ENCODE data around the gene XPC.
A peak's percentile ranks its signal among the peaks of the same experiment; 100 is the strongest.

The XPC gene

GRCh38 chr3:14146381-14147065 is 31.9 kb downstream of the XPC start:
- DNase-seq = no peak

- DNase-seq = no peak
Measured at GRCh38 chr3:14145670-14146380, 32.6 kb downstream of the XPC start.

- DNase-seq = no peak
Measured at GRCh38 chr3:14145236-14145635, 33.2 kb downstream of the XPC start.

GRCh38 chr3:14144423-14145075 is 33.9 kb downstream of the XPC start:
- DNase-seq = peak; percentile 54

GRCh38 chr3:14143271-14144225 is 34.9 kb downstream of the XPC start:
- DNase-seq = no peak

DNA sequence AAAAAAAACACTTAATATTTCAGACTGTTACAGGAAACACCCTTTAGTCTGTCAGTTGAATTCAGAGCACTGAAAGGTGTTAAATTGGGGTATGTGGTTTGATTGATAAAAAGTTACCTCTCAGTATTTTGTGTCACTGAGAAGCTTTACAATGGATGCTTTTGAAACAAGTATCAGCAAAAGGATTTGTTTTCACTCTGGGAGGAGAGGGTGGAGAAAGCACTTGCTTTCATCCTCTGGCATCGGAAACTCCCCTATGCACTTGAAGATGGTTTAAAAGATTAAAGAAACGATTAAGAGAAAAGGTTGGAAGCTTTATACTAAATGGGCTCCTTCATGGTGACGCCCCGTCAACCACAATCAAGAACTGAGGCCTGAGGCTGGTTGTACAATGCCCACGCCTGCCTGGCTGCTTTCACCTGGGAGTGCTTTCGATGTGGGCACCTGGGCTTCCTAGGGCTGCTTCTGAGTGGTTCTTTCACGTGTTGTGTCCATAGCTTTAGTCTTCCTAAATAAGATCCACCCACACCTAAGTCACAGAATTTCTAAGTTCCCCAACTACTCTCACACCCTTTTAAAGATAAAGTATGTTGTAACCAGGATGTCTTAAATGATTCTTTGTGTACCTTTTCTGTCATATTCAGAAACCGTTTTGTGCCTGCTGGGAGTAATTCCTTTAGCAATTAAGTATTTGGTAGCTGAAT is 35.7 kb downstream of the XPC start:
- no peak for DNase-seq

DNA sequence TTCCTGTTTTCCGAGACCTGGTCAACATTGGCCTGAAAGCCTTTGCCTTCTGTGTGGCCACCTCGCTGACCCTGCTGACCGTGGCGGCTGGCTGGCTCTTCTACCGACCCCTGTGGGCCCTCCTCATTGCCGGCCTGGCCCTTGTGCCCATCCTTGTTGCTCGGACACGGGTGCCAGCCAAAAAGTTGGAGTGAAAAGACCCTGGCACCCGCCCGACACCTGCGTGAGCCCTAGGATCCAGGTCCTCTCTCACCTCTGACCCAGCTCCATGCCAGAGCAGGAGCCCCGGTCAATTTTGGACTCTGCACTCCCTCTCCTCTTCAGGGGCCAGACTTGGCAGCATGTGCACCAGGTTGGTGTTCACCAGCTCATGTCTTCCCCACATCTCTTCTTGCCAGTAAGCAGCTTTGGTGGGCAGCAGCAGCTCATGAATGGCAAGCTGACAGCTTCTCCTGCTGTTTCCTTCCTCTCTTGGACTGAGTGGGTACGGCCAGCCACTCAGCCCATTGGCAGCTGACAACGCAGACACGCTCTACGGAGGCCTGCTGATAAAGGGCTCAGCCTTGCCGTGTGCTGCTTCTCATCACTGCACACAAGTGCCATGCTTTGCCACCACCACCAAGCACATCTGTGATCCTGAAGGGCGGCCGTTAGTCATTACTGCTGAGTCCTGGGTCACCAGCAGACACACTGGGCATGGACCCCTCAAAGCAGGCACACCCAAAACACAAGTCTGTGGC is 36.6 kb downstream of the XPC start:
- DNase-seq = no peak

GRCh38 chr3:14141144-14141543 is 37.3 kb downstream of the XPC start:
- DNase-seq = no peak

DNA sequence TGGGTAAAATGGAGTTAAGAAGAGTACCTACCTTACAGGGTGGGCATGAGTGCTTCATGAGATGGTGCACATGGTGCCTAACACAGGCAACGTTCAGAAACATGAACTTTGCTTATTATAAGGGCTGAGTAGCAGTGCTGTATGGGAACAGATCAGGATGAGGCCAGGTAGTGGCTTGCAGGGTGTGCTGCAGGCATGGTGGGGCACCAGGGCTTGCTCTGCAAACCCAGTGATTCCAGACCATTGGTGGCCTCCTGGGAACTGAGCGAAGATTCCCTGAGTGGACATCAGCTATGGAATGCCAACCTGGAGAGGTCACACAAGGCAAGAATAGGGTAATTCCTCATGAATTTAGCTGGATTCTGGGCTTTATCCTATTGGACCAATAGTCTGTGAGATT is 37.7 kb downstream of the XPC start:
- DNase-seq = no peak

DNA sequence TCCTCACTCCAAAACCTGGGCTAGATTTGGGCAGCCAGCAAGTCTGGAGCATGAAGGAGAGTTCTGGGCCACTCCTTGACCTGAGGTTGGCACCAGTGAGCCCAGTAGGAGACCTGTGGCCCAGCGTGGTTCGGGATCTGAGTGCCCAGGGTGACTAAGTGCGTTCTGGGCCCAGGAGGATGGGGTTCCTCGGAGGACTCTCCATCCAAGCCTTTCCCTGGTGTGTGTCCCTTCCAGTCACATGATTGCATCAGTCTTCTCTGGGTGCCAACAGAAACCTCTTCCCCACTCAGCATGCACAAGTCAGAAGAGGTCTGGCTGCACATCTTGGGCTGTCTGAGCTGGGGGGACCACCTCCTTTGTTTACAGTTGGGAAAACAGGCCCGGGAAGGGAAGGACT is 38.6 kb downstream of the XPC start:
- no peak for DNase-seq

DNA sequence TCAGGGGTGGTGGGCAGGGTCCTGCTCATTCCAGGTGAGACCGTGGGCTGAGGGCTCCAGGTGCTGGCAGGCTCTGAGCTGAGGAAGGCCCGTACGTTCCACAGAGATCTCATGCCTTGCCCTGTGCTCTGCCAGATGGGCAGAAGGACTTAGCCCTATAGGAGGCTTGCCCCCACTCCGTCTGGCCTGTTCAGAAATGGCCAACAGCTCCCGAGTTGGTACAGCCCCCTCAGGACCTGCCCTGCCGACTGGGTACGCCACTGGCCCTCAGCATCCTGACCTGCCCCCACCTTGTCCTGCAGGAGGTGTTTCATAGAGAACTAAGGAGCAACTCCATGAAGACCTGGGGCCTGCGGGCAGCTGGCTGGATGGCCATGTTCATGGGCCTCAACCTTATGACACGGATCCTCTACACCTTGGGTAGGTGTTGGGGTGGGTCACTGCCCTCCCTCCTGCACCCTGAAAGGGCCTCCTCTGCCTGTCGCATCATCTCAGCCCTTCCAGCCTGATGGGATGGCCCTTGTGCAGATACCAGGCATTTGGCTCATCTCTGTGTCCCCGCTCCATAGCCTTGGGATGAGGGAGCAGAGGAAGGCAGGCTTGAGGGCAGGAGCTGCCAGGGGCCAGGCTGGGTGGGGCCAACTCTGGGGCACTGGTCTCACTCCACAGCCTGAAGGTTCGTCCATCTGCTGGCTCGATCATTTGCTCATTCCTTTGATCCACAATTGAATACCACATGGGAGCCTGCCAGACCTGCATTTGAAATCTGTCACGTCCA is 39.3 kb downstream of the XPC start:
- DNase-seq = no peak

DNA sequence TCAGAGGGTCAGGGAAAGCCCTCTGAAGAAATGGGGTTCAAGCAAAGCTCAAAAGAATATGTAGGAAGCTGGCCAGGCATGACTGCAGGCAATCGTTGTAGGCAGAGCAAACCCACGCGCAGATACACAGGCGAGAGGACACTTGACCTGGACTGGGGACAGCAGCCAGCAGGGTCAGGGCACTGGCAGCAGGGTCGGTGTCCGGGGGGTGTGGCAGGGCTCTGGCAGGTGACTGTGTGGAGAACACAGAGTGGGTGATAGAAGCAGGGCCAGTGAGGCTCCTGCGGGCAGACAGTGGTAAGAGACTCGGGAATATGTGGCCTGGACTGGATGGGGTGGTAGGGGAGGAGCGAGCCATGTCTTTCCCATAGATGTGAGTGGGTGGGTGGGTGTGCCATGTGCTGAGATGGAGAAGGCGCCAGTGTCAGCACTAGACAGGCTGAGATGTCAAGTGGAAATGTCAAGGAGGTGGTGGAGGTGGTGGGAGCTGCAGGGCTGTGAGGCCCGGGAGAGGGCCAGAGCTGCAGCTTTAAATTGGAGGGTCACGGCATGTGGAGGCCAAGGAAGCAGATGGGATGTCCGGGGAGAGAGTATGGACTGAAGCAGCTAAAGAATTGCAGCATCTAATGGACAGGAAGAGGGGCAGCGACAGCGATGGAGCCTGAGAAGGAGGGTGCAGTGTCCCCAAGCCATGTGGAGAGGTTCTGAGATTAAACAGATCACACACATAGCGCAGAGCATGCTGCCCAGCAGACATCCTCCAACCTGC is 40.1 kb downstream of the XPC start:
- no peak for DNase-seq

GRCh38 chr3:14137445-14137844 is 41.0 kb downstream of the XPC start:
- DNase-seq = no peak

DNA sequence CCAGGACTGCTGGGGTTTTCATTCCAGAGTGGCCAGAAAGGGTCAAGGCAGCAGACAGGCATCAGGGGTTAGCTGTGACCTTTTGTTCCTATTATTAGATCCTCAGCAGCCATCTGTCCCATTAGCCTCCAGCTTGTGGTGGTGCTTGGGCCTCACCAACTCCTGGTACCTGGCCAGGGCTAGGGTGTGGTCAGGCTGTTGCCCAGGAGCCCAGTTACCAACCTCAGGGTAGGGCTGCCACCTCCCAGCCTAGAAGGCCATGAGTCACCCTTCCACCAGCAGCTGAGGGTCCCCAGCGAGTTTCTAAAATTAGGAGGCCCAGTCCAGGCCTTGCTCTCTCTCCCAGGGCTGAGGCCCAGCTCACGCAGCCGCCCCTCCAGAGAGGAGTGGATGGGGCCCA is 41.4 kb downstream of the XPC start:
- no peak for DNase-seq

DNA sequence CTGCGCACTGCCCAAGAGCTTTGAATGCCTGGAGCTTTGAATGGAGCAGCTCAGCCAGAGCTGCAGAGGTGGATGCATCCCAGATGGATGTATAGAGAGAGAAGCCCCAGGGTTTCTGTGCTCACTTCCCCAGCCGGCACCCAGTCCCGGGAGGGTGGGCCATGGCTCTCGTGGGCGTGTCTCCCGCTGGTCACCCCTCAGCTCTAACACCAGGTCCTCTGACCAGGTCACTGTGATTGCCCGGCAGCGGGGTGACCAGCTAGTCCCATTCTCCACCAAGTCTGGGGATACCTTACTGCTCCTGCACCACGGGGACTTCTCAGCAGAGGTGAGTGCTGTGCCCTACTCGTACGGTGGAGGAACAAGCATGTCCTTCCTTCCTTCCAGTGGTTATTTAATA is 42.8 kb downstream of the XPC start:
- no peak for DNase-seq

DNA sequence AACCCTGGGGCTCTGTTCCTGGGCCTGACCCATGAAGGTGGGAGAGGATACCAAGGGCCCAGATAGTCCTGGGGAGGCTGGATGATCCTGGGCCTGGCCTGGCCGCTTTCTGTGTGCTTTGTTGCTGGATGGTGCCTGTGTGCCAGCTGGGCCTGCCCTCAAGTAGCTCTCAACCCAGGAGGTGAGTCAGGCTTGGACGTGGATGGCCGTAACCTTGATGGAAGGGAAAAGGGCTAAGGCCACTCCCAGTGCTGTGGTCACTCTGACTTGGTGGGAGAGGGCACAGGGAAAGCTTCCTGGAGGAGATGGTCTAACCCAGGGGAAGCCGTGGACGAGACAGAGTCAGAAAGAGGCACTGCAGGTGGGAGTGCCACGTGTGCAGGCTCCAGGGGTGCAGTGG is 44.1 kb downstream of the XPC start:
- DNase-seq = no peak

- DNase-seq = no peak
Measured at GRCh38 chr3:14133876-14134275, 44.5 kb downstream of the XPC start.

- DNase-seq = no peak
Measured at GRCh38 chr3:14133188-14133800, 45.1 kb downstream of the XPC start.

DNA sequence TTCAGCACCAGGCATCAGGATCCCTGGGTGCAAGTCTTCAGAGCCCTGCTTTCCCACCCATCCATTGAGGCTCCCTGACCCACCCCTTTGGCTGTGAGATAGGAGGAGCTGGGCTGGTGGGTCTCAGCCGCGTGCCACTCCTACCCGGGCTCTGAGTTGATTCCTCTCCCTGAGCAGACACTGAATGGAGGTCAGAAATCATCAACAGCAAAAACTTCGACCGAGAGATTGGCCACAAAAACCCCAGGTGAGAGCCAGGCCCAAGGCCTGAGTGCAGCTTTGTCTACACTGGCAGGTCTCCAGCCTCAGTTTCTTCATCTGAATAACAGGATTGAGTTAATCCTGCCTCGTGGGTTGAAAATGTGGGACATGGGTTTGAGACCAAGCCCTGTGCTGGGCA is 45.7 kb downstream of the XPC start:
- no peak for DNase-seq

- no peak for DNase-seq
Measured at GRCh38 chr3:14132120-14132519, 46.3 kb downstream of the XPC start.

All from NCI-H1092 (cell line).